HL-60 (cell line): Measurements from ENCODE around the gene RBP4.

Experiments
- CTCF ChIP-seq: IDR thresholded peaks from one replicate; pipeline ENCODE4 v1.5.1; 2011; ENCODE audit warnings: low read length, control low read depth, inconsistent platforms; ENCODE audit not compliant: insufficient read depth
- GABPA ChIP-seq: IDR thresholded peaks from 2 replicates; pipeline ENCODE4 v1.6.1; 2012; ENCODE audit warnings: low read depth

- no peak for TF ChIP-seq CTCF
- TF ChIP-seq GABPA = no peak
These were observed 41.5 kb downstream of the RBP4 start for GRCh38 chr10:93559490-93559889.
